ENCODE data around the gene EFEMP2. TPM values are rescaled to one million over a fixed set of nuclear protein-coding genes. Genes with fewer than 3 reads are reported as not detected.

The EFEMP2 gene
- total and polyA plus RNA-seq, 2 donors (not counting 3 experiments of a cell fraction or from before 2014, with no cell fraction given), result 81.7 to 207 TPM

- CTCF ChIA-PET, result interaction anchor here (0.9 to 4.8 kb wide), 6 partner anchors 13 to 78 kb away, joined by 3 to 73 read pairs (median 9); partner anchors contain the start of genes AP5B1, CCDC85B, EFEMP2 and FIBP
- H3K27ac ChIP-seq (ENCODE audit: insufficient read depth, low read depth, low read length), result peak within 1 kb of the TSS; percentile 77
- dilution Hi-C loops (cut with MboI; ENCODE audit: extremely low pct_ligation_motif_present, low sequenced_read_pairs) (no loop called here), intact Hi-C loops (cut with micrococcal nuclease) (loop anchor here (1.0 to 2.0 kb wide), 3 partner anchors 78 to 205 kb away; partner anchors contain the start of genes AP5B1, BANF1 and EIF1AD)
- peaks cover 35 to 38% of the 10 kb centered on the region in 2 experiments for H3K36me3 ChIP-seq (ENCODE audit: control insufficient read depth in 2 of 2, extremely low read depth in 1 of 2, insufficient read depth in 2 of 2, low read length in 2 of 2)
- POLR2A ChIA-PET, result interaction anchor here (0.6 to 5.4 kb wide), 7 partner anchors 9 to 205 kb away, joined by 3 to 67 read pairs (median 5); partner anchors contain the start of genes CCDC85B and FIBP
- no peaks in the 10 kb centered on the region for H3K9me1 ChIP-seq (replicated peaks; ENCODE audit: control insufficient read depth, extremely low read depth, insufficient read depth, low read length)
- TF ChIP-seq FOS (IDR thresholded peaks at IDR 0.05; ENCODE audit: borderline replicate concordance, insufficient read depth, low read length), result no peak
- peak; percentile 100 for TF ChIP-seq POLR2AphosphoS5 (IDR thresholded peaks at IDR 0.05; ENCODE audit: insufficient read depth, low read depth, low read length)
- peak; percentile 99 for TF ChIP-seq POLR2A (IDR thresholded peaks at IDR 0.05; ENCODE audit: low read depth, low read length)
- H3K79me2 ChIP-seq (ENCODE audit: control insufficient read depth, insufficient read depth, low read length), result peaks cover 73% of the 10 kb centered on the region
- FAIRE-seq, result peak; percentile 97
- DNase-seq (ENCODE audit: low read depth, low spot score), result peak; percentile 98
- H3K9ac ChIP-seq (replicated peaks; ENCODE audit: extremely low read depth, insufficient read depth, low read length), result peak within 1 kb of the TSS; percentile 83
- H3K9me3 ChIP-seq (replicated peaks; ENCODE audit: control insufficient read depth, insufficient read depth, low read length), result no peaks in the 10 kb centered on the region
- H3K4me1 ChIP-seq (ENCODE audit: control insufficient read depth, extremely low read depth, insufficient read depth, low read length), result peaks cover 41% of the 10 kb centered on the region
- BruUV-seq (replicated peaks), result no TSS peak
- H3K4me3 ChIP-seq (replicated peaks in 1 of 3; ENCODE audit: insufficient read depth in 1 of 3, low read depth in 1 of 3, low read length in 3 of 3), result peak within 1 kb of the TSS; percentile 27 to 85 (median 85)
- peak within 1 kb of the TSS; percentile 52 for H2AFZ ChIP-seq (ENCODE audit: low read depth, low read length)
- H3K27me3 ChIP-seq (ENCODE audit: control insufficient read depth in 2 of 2, insufficient read depth in 2 of 2, low read length in 2 of 2), result no peaks in the 10 kb centered on the region
- peaks cover 9% of the 10 kb centered on the region for H4K20me1 ChIP-seq (replicated peaks; ENCODE audit: control insufficient read depth, extremely low read depth, insufficient read depth, low read length)
- peak within 1 kb of the TSS; percentile 90 for H3K4me2 ChIP-seq (ENCODE audit: insufficient read depth, low read length)
These were observed 14.5 kb downstream of the EFEMP2 start, which contains the start of gene CFL1 for GRCh38 chr11:65857853-65858680. CFL1 (minus strand) TSS chr11:65858180; CDS start chr11:65858099, 81 bp downstream.

GRCh38 chr11:65857500-65857852 lies 15.1 kb downstream of the EFEMP2 start:
- Histone ChIP-seq H2AFZ (ENCODE audit: low read depth, low read length) (no peak overlapping the region), H3K4me1 (ENCODE audit: control insufficient read depth, extremely low read depth, insufficient read depth, low read length) (peaks cover 39% of the 10 kb centered on the region), H3K9ac (replicated peaks; ENCODE audit: extremely low read depth, insufficient read depth, low read length) (peak overlapping the region; percentile 83), H3K36me3 (ENCODE audit: control insufficient read depth in 2 of 2, extremely low read depth in 1 of 2, insufficient read depth in 2 of 2, low read length in 2 of 2) (peaks cover 36% of the 10 kb centered on the region in 2 experiments), H3K4me3 (replicated peaks in 1 of 3; ENCODE audit: insufficient read depth in 1 of 3, low read depth in 1 of 3, low read length in 3 of 3) (peak overlapping the region; percentile 27 to 85 (median 85)), H3K27me3 (ENCODE audit: control insufficient read depth in 2 of 2, insufficient read depth in 2 of 2, low read length in 2 of 2) (no peaks in the 10 kb centered on the region), H4K20me1 (replicated peaks; ENCODE audit: control insufficient read depth, extremely low read depth, insufficient read depth, low read length) (peaks cover 9% of the 10 kb centered on the region), H3K9me3 (replicated peaks; ENCODE audit: control insufficient read depth, insufficient read depth, low read length) (no peaks in the 10 kb centered on the region), H3K9me1 (replicated peaks; ENCODE audit: control insufficient read depth, extremely low read depth, insufficient read depth, low read length) (no peaks in the 10 kb centered on the region), H3K27ac (ENCODE audit: insufficient read depth, low read depth, low read length) (peak overlapping the region; percentile 48), H3K4me2 (ENCODE audit: insufficient read depth, low read length) (peak overlapping the region; percentile 90), H3K79me2 (ENCODE audit: control insufficient read depth, insufficient read depth, low read length) (peaks cover 67% of the 10 kb centered on the region)
- no TSS peak for BruUV-seq (replicated peaks)
- DNase-seq (ENCODE audit: low read depth, low spot score) (no peak), FAIRE-seq (no peak)
- ChIA-PET CTCF (interaction anchor here (0.8 to 4.8 kb wide), 4 partner anchors 14 to 88 kb away, joined by 3 to 73 read pairs (median 27); partner anchors contain the start of gene EFEMP2), POLR2A (interaction anchor here (1.0 to 5.4 kb wide), 4 partner anchors 14 to 36 kb away, joined by 4 to 67 read pairs (median 11); partner anchors contain the start of genes CCDC85B and FIBP)
- intact Hi-C loops (cut with micrococcal nuclease), result no loop called here
- TF ChIP-seq POLR2AphosphoS5 (IDR thresholded peaks at IDR 0.05; ENCODE audit: insufficient read depth, low read depth, low read length) (no peak), JUN (IDR thresholded peaks at IDR 0.05; ENCODE audit: borderline replicate concordance, insufficient read depth, insufficient read length, low read depth) (no peak)
- dilution Hi-C loops (cut with MboI; ENCODE audit: extremely low pct_ligation_motif_present, low sequenced_read_pairs), result no loop called here
